ENCODE measurements around the gene MBD2. TPM values are rescaled to one million over a fixed set of nuclear protein-coding genes. Genes with fewer than 3 reads are reported as not detected.
"Not testable (repeated sequence)": the region's sequence is repeated elsewhere in the genome, so short reads cannot be mapped to it uniquely, and the experiment has no call there.

The MBD2 gene
- total and polyA plus RNA-seq, 8 donors, result 62.3 to 89.6 (median 76.3) TPM

- no peak overlapping the region for H3K27ac ChIP-seq
- TF ChIP-seq CTCF (IDR thresholded peaks at IDR 0.05), result no peak
- H3K36me3 ChIP-seq, result peaks cover 0 to 35% of the 10 kb centered on the region in 2 donors
- no peaks in the 10 kb centered on the region for H3K27me3 ChIP-seq
- peak; percentile 11 for ATAC-seq
- DNase-seq, result no peak
- no peak overlapping the region for H3K4me3 ChIP-seq
- intact Hi-C loops (cut with DNase I), result no loop called here
- no peaks in the 10 kb centered on the region for H3K9me3 ChIP-seq
- H3K4me1 ChIP-seq, result peaks cover 22 to 46% of the 10 kb centered on the region in 2 donors
These were observed 18.0 kb downstream of the MBD2 start for GRCh38 chr18:54206447-54206846.

- intact Hi-C loops (cut with DNase I), result no loop called here
- Histone ChIP-seq H3K27me3 (no peaks in the 10 kb centered on the region), H3K27ac (no peak overlapping the region), H3K9me3 (no peaks in the 10 kb centered on the region), H3K4me1 (peaks cover 22 to 46% of the 10 kb centered on the region in 2 donors), H3K4me3 (no peak overlapping the region), H3K36me3 (peaks cover 0 to 40% of the 10 kb centered on the region in 2 donors)
- ATAC-seq (peak; percentile 86), DNase-seq (peak in 2 of 4 donors; percentile 18 to 33)
- TF ChIP-seq CTCF (IDR thresholded peaks at IDR 0.05), result no peak
These were observed 18.5 kb downstream of the MBD2 start for GRCh38 chr18:54205959-54206358.

- peak; percentile 61 for ATAC-seq
- intact Hi-C loops (cut with DNase I), result not testable (repeated sequence)
These were observed 19.0 kb downstream of the MBD2 start for GRCh38 chr18:54205448-54205847.

GRCh38 chr18:54204883-54205282, 19.6 kb downstream of the MBD2 start:
- H3K4me1 ChIP-seq, result peaks cover 22 to 38% of the 10 kb centered on the region in 2 donors
- H3K9me3 ChIP-seq, result no peaks in the 10 kb centered on the region
- peaks cover 0 to 45% of the 10 kb centered on the region in 2 donors for H3K36me3 ChIP-seq
- no peak overlapping the region for H3K4me3 ChIP-seq
- ATAC-seq (no peak), DNase-seq (no peak)
- no peak overlapping the region for H3K27ac ChIP-seq
- no peak for TF ChIP-seq CTCF (IDR thresholded peaks at IDR 0.05)
- H3K27me3 ChIP-seq, result no peaks in the 10 kb centered on the region
- intact Hi-C loops (cut with DNase I), result no loop called here

More at GRCh38 chr18:54205448-54205847, 19.0 kb downstream of the MBD2 start:
- H3K27ac ChIP-seq, H3K4me3 ChIP-seq, H3K27me3 ChIP-seq, H3K9me3 ChIP-seq: not testable (repeated sequence)
- H3K4me1 ChIP-seq, result peaks cover 22 to 43% of the 10 kb centered on the region in 2 donors
- H3K36me3 ChIP-seq, result peaks cover 0 to 45% of the 10 kb centered on the region in 2 donors
- peak in 1 of 4 donors; percentile 9 for DNase-seq

- no peak for TF ChIP-seq CTCF (IDR thresholded peaks at IDR 0.05)
- intact Hi-C loops (cut with DNase I), result no loop called here
- no peaks in the 10 kb centered on the region for H3K9me3 ChIP-seq
- no peak overlapping the region for H3K4me3 ChIP-seq
- no peak for DNase-seq
- H3K4me1 ChIP-seq, result peaks cover 21 to 28% of the 10 kb centered on the region in 2 donors
- peaks cover 0 to 45% of the 10 kb centered on the region in 2 donors for H3K36me3 ChIP-seq
- no peak overlapping the region for H3K27ac ChIP-seq
- ATAC-seq, result no peak
- H3K27me3 ChIP-seq, result no peaks in the 10 kb centered on the region
These were observed 20.6 kb downstream of the MBD2 start for GRCh38 chr18:54203914-54204313.

- Histone ChIP-seq H3K4me3 (no peak overlapping the region), H3K27ac (no peak overlapping the region), H3K27me3 (no peaks in the 10 kb centered on the region), H3K36me3 (peaks cover 0 to 53% of the 10 kb centered on the region in 2 donors), H3K4me1 (peaks cover 16 to 25% of the 10 kb centered on the region in 2 donors), H3K9me3 (no peaks in the 10 kb centered on the region)
- ATAC-seq (no peak), DNase-seq (no peak)
- intact Hi-C loops (cut with DNase I), result no loop called here
- TF ChIP-seq CTCF (IDR thresholded peaks at IDR 0.05), result no peak
These were observed 21.6 kb downstream of the MBD2 start for GRCh38 chr18:54202851-54203250.
